Measurements from ENCODE around the gene AXL. TPM values are rescaled to one million over a fixed set of nuclear protein-coding genes. Genes with fewer than 3 reads are reported as not detected.
"Not testable (repeated sequence)": the region's sequence is repeated elsewhere in the genome, so short reads cannot be mapped to it uniquely, and the experiment has no call there.

The AXL gene
- total RNA-seq, 1 donor from 2014 or later: 2.6 TPM

- no peak for DNase-seq (ENCODE audit: low read depth in 2 of 2)
Observed at GRCh38 chr19:41206456-41206855, 12.6 kb upstream of the AXL start.

- no peak for DNase-seq (ENCODE audit: low read depth in 2 of 2)
Observed at GRCh38 chr19:41206926-41207750, 11.9 kb upstream of the AXL start.

- no peak for DNase-seq (ENCODE audit: low read depth in 2 of 2)
Observed at GRCh38 chr19:41214161-41214560, 4.9 kb upstream of the AXL start.

GRCh38 chr19:41217741-41218140 is 1.3 kb upstream of the AXL start:
- no peak for DNase-seq (ENCODE audit: low read depth in 2 of 2)

GRCh38 chr19:41218249-41218614 is 791 bp upstream of the AXL start:
- no peak for DNase-seq (ENCODE audit: low read depth in 2 of 2)

- DNase-seq (ENCODE audit: low read depth in 2 of 2): peak in 1 of 2 donors; percentile 55
Observed at GRCh38 chr19:41219924-41220567, 1.0 kb downstream of the AXL start.

GRCh38 chr19:41220811-41221210 is 1.8 kb downstream of the AXL start:
- peak in 1 of 2 donors; percentile 42 for DNase-seq (ENCODE audit: low read depth in 2 of 2)

GRCh38 chr19:41221514-41222205 is 2.6 kb downstream of the AXL start:
- DNase-seq (ENCODE audit: low read depth in 2 of 2): no peak

GRCh38 chr19:41222240-41222639 is 3.2 kb downstream of the AXL start:
- DNase-seq (ENCODE audit: low read depth in 2 of 2): no peak

GRCh38 chr19:41223431-41224234 is 4.6 kb downstream of the AXL start:
- peak; percentile 31 to 84 for DNase-seq (ENCODE audit: low read depth in 2 of 2)

- DNase-seq (ENCODE audit: low read depth in 2 of 2): no peak
Observed at GRCh38 chr19:41224632-41225031, 5.6 kb downstream of the AXL start.

- peak; percentile 64 to 98 for DNase-seq (ENCODE audit: low read depth in 2 of 2)
Observed at GRCh38 chr19:41225238-41226052, 6.4 kb downstream of the AXL start.

- DNase-seq (ENCODE audit: low read depth in 2 of 2): peak; percentile 50 to 84
Observed at GRCh38 chr19:41226053-41226873, 7.2 kb downstream of the AXL start.

- no peak for DNase-seq (ENCODE audit: low read depth in 2 of 2)
Observed at GRCh38 chr19:41226874-41227390, 7.9 kb downstream of the AXL start.

- DNase-seq (ENCODE audit: low read depth in 2 of 2): no peak
Observed at GRCh38 chr19:41228486-41228885, 9.5 kb downstream of the AXL start.

- not testable (repeated sequence) for DNase-seq (ENCODE audit: low read depth in 2 of 2)
Observed at GRCh38 chr19:41229338-41229737, 10.3 kb downstream of the AXL start.

GRCh38 chr19:41230067-41230857 is 11.2 kb downstream of the AXL start:
- DNase-seq (ENCODE audit: low read depth in 2 of 2): no peak

- no peak for DNase-seq (ENCODE audit: low read depth in 2 of 2)
Observed at GRCh38 chr19:41232686-41233085, 13.7 kb downstream of the AXL start.

- DNase-seq (ENCODE audit: low read depth in 2 of 2): no peak
Observed at GRCh38 chr19:41233748-41234240, 14.8 kb downstream of the AXL start.

Measured in lung microvascular endothelial cell (primary cell).